Measurements from ENCODE around the gene SLC8A1.

- no peak for TF ChIP-seq ATRX (CRISPR knock-in tag; IDR thresholded peaks at IDR 0.05; ENCODE audit: borderline replicate concordance)
- TF ChIP-seq CAMTA2 (CRISPR knock-in tag; IDR thresholded peaks at IDR 0.05; ENCODE audit: borderline replicate concordance) = no peak
- TF ChIP-seq MEF2D (CRISPR knock-in tag; IDR thresholded peaks at IDR 0.05) = no peak
- TF ChIP-seq IRX3 (CRISPR knock-in tag; IDR thresholded peaks at IDR 0.05; ENCODE audit: borderline replicate concordance, low read depth) = no peak
Measured at GRCh38 chr2:40292291-40292690, 159.6 kb downstream of the SLC8A1 start.
